Effector memory CD4-positive, alpha-beta T cell (primary cell): ENCODE data around the gene GRXCR1.

Source experiments
- DNase-seq, 3 donors: peaks; one replicate each; pipeline ENCODE4 v3.0.0-alpha.2; 2020
- H3K27ac ChIP-seq: 2 replicates; pipeline ENCODE4 v1.7.0; 2013; ENCODE audit warnings: mild to moderate bottlenecking, low read length, moderate library complexity; ENCODE audit not compliant: insufficient read depth, poor library complexity, severe bottlenecking
- H3K27me3 ChIP-seq: replicated peaks from 2 replicates; pipeline ENCODE4 v1.7.0; 2013; ENCODE audit warnings: mild to moderate bottlenecking, low read length; ENCODE audit not compliant: insufficient read depth, control insufficient read depth, poor library complexity, severe bottlenecking
- H3K36me3 ChIP-seq: 2 replicates; pipeline ENCODE4 v1.7.0; 2013; ENCODE audit warnings: mild to moderate bottlenecking, low read length, moderate library complexity; ENCODE audit not compliant: control insufficient read depth, insufficient read depth
- H3K4me1 ChIP-seq: 2 replicates; pipeline ENCODE4 v1.7.0; 2013; ENCODE audit warnings: low read length, mild to moderate bottlenecking; ENCODE audit not compliant: control insufficient read depth, insufficient read depth, poor library complexity, severe bottlenecking
- H3K4me3 ChIP-seq: 2 replicates; pipeline ENCODE4 v1.7.0; 2013; ENCODE audit warnings: low read length, low read depth, mild to moderate bottlenecking; ENCODE audit not compliant: insufficient read depth, poor library complexity, severe bottlenecking
- H3K9me3 ChIP-seq: 2 replicates; pipeline ENCODE4 v1.7.0; 2013; ENCODE audit warnings: mild to moderate bottlenecking, low read length, moderate library complexity; ENCODE audit not compliant: control insufficient read depth

GRXCR1 gene

GRCh38 chr4:42923431-42923830, 30.9 kb downstream of the GRXCR1 start:
- no peaks in the 10 kb centered on the region for H3K36me3 ChIP-seq
- no peak overlapping the region for H3K27ac ChIP-seq
- no peak for DNase-seq
- no peak overlapping the region for H3K4me3 ChIP-seq
- H3K4me1 ChIP-seq: no peaks in the 10 kb centered on the region
- H3K27me3 ChIP-seq: no peaks in the 10 kb centered on the region
- H3K9me3 ChIP-seq: no peaks in the 10 kb centered on the region

DNA sequence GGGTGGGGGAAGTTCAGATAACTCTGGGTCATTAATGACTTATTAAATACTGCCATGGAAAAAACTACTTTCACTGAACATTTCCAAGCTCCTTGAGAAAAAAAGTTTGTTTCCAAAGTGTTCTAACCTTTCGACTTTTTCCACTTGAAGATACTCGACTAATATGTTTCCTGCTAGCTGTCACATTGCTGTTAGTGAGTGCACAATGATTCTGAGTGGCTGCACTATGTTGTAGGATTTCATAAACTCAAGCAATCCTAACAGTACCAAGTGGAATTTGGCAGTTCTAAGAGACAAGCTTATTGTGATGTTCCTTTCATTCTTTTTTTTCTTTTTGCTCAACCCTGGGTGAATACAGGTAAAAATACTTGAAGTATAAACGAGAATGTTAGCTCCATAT, 33.4 kb downstream of the GRXCR1 start:
- no peak overlapping the region for H3K4me3 ChIP-seq
- no peak for DNase-seq
- no peaks in the 10 kb centered on the region for H3K27me3 ChIP-seq
- H3K36me3 ChIP-seq: no peaks in the 10 kb centered on the region
- H3K27ac ChIP-seq: no peak overlapping the region
- H3K9me3 ChIP-seq: no peaks in the 10 kb centered on the region
- no peaks in the 10 kb centered on the region for H3K4me1 ChIP-seq

DNA sequence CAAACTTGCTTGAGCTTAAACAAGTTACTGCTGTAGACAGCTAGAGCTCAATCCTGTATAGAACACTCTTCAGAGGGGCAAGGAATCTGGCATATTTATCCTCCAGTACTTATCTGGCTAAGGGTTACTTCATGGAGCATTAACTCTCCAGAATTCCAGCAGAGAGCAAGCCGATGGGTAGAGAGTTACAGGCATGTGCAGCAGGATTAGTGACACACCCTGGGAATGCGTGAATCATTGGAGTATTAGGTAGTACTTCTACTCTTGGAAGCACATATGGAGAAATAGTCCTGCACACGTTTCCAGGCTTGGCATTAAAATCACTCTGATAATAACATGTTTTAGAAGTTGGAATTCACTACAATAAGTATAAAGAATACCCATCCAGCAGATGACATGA, 35.4 kb downstream of the GRXCR1 start:
- no peak overlapping the region for H3K27ac ChIP-seq
- no peak for DNase-seq

GRCh38 chr4:42928582-42928981, 36.1 kb downstream of the GRXCR1 start:
- DNase-seq: no peak
- Histone ChIP-seq H3K4me3 (no peak overlapping the region), H3K9me3 (no peaks in the 10 kb centered on the region), H3K4me1 (no peaks in the 10 kb centered on the region), H3K27ac (no peak overlapping the region), H3K27me3 (no peaks in the 10 kb centered on the region), H3K36me3 (no peaks in the 10 kb centered on the region)

More for the DNA sequence above, 35.4 kb downstream of the GRXCR1 start:
- H3K4me3 ChIP-seq: no peak overlapping the region
- H3K4me1 ChIP-seq: no peaks in the 10 kb centered on the region
- no peaks in the 10 kb centered on the region for H3K27me3 ChIP-seq
- no peaks in the 10 kb centered on the region for H3K36me3 ChIP-seq
- H3K9me3 ChIP-seq: no peaks in the 10 kb centered on the region

GRCh38 chr4:42942216-42942615, 49.7 kb downstream of the GRXCR1 start:
- H3K27ac ChIP-seq: no peak overlapping the region
- no peaks in the 10 kb centered on the region for H3K9me3 ChIP-seq
- no peaks in the 10 kb centered on the region for H3K4me1 ChIP-seq
- H3K27me3 ChIP-seq: no peaks in the 10 kb centered on the region
- H3K36me3 ChIP-seq: no peaks in the 10 kb centered on the region
- no peak overlapping the region for H3K4me3 ChIP-seq
- no peak for DNase-seq

DNA sequence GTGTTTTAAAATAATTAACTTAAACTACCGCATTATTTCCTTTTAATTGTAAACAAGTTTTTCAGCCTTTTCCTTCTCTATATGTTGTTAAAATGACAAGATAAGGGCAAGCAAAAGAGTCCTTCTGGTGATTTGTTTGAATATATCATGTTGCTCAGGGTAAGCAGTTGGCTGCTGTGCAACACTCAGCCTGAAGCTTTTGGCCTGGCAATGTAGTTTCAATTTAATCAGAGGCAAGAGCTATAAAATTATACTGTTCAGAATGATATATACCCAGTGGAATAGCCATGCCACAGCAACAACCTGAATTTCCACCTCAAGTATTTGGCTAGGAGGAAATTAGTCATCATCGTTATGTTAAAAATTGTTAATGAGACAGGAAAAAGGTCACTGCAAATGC, 53.4 kb downstream of the GRXCR1 start:
- DNase-seq: no peak
- H3K4me1 ChIP-seq: no peaks in the 10 kb centered on the region
- no peaks in the 10 kb centered on the region for H3K9me3 ChIP-seq
- H3K4me3 ChIP-seq: no peak overlapping the region
- H3K36me3 ChIP-seq: no peaks in the 10 kb centered on the region
- H3K27me3 ChIP-seq: no peaks in the 10 kb centered on the region
- H3K27ac ChIP-seq: no peak overlapping the region

DNA sequence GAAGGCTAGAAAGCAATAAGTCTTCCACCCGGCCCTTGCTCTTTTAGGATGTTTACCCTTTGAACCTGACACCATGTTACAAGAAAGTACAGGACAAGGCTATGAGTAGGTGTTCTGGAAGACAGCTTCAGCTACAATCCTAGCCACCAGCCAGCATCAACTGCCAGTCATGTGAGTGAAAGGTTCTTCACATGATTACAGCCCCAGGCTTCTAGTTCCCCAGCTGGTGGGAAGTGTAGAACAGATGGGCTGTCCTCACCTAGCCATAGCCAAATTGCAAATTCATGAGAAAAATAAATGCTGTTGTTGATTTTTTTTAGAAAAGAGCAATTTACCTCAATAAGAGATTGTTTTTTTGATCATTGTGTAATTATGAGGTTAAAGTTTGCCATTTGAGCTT, 60.8 kb downstream of the GRXCR1 start:
- Histone ChIP-seq H3K36me3 (no peaks in the 10 kb centered on the region), H3K27me3 (no peaks in the 10 kb centered on the region), H3K27ac (no peak overlapping the region), H3K4me3 (no peak overlapping the region), H3K4me1 (no peaks in the 10 kb centered on the region), H3K9me3 (no peaks in the 10 kb centered on the region)
- no peak for DNase-seq

GRCh38 chr4:42954963-42955669, 62.6 kb downstream of the GRXCR1 start:
- Histone ChIP-seq H3K4me1 (no peaks in the 10 kb centered on the region), H3K4me3 (no peak overlapping the region), H3K27me3 (no peaks in the 10 kb centered on the region), H3K36me3 (no peaks in the 10 kb centered on the region), H3K27ac (no peak overlapping the region), H3K9me3 (no peaks in the 10 kb centered on the region)
- DNase-seq: no peak

GRCh38 chr4:42955746-42956505, 63.4 kb downstream of the GRXCR1 start:
- Histone ChIP-seq H3K27me3 (no peaks in the 10 kb centered on the region), H3K9me3 (no peaks in the 10 kb centered on the region)

GRCh38 chr4:42965326-42965725, 72.8 kb downstream of the GRXCR1 start:
- H3K27ac ChIP-seq: no peak overlapping the region
- H3K4me3 ChIP-seq: no peak overlapping the region
- H3K4me1 ChIP-seq: no peaks in the 10 kb centered on the region
- H3K36me3 ChIP-seq: no peaks in the 10 kb centered on the region
- DNase-seq: no peak
- no peaks in the 10 kb centered on the region for H3K27me3 ChIP-seq
- H3K9me3 ChIP-seq: no peaks in the 10 kb centered on the region

More at GRCh38 chr4:42955746-42956505, 63.4 kb downstream of the GRXCR1 start:
- Histone ChIP-seq H3K36me3 (no peaks in the 10 kb centered on the region), H3K4me1 (no peaks in the 10 kb centered on the region), H3K27ac (no peak overlapping the region), H3K4me3 (no peak overlapping the region)
- no peak for DNase-seq
